ENCODE data around the gene FAM124B.

GRCh38 chr2:224401641-224402342 lies at the start of gene FAM124B:
- TF ChIP-seq POLR2A (IDR thresholded peaks at IDR 0.05) (peak in 2 of 4 donors; percentile 23 to 30), CTCF (IDR thresholded peaks at IDR 0.05) (no peak)

Measured in esophagus squamous epithelium (tissue), 4 donors.